ENCODE measurements around the gene TTLL12.

GRCh38 chr22:43179911-43180195 is 7.1 kb downstream of the TTLL12 start:
- TF ChIP-seq PATZ1 (CRISPR knock-in tag; IDR thresholded peaks at IDR 0.05; ENCODE audit: borderline replicate concordance) = no peak
- TF ChIP-seq ZNF8 (CRISPR knock-in tag; IDR thresholded peaks at IDR 0.05) = no peak

Measured in SK-N-SH treated with all-trans-retinoic acid at 6 μM for 48 hours (cell line).